Lung (tissue), 13 donors: ENCODE measurements around the gene CNPY2. TPM values are rescaled to one million over a fixed set of nuclear protein-coding genes. Genes with fewer than 3 reads are reported as not detected.

ENCODE experiments used
- ATAC-seq: fragments of 200-7000 bp; cut with Tn5 transposase; one replicate; pipeline ENCODE4 v1.9.1; 2020; ENCODE audit warnings: moderate number of reproducible peaks; ENCODE audit not compliant: insufficient read depth, low FRiP score
- DNase-seq, 3 donors: peaks; one replicate each; pipeline ENCODE4 v3.0.0-alpha.2; 2013 to 2017
- H3K27ac ChIP-seq, 2 donors: one replicate each; pipeline ENCODE4 v1.5.1; 2013; ENCODE audit warnings: mild to moderate bottlenecking in 2 of 2, moderate library complexity in 2 of 2, control low read depth in 1 of 2, inconsistent platforms in 1 of 2, low read depth in 1 of 2, low read length in 1 of 2
- H3K27me3 ChIP-seq, 3 donors: one replicate each; pipeline ENCODE4 v1.5.1; 2013; ENCODE audit warnings: low read length in 2 of 3; ENCODE audit not compliant: control insufficient read depth in 3 of 3, insufficient read depth in 3 of 3
- H3K36me3 ChIP-seq, 4 donors: one replicate each; pipeline ENCODE4 v1.5.1; 2013; ENCODE audit warnings: low read length in 4 of 4, mild to moderate bottlenecking in 1 of 4, moderate library complexity in 1 of 4; ENCODE audit not compliant: control insufficient read depth in 4 of 4, insufficient read depth in 4 of 4
- H3K4me1 ChIP-seq, 5 donors: one replicate each; pipeline ENCODE4 v1.5.1; 2013; ENCODE audit warnings: low read length in 5 of 5, mild to moderate bottlenecking in 2 of 5, moderate library complexity in 1 of 5; ENCODE audit not compliant: control insufficient read depth in 5 of 5, insufficient read depth in 5 of 5
- H3K4me3 ChIP-seq: one replicate; pipeline ENCODE4 v1.5.1; 2013; ENCODE audit warnings: mild to moderate bottlenecking, control low read depth, moderate library complexity
- H3K9ac ChIP-seq, 2 donors: one replicate each; pipeline ENCODE4 v1.5.1; 2013; ENCODE audit warnings: low read length in 2 of 2, control low read depth in 1 of 2; ENCODE audit not compliant: insufficient read depth in 1 of 2
- H3K9me3 ChIP-seq, 4 donors: one replicate each; pipeline ENCODE4 v1.5.1; 2013; ENCODE audit warnings: low read length in 3 of 4, mild to moderate bottlenecking in 1 of 4, moderate library complexity in 1 of 4; ENCODE audit not compliant: control insufficient read depth in 4 of 4, insufficient read depth in 3 of 4
- CTCF ChIP-seq: IDR thresholded peaks from 2 replicates; pipeline ENCODE4 v1.5.1; 2012; ENCODE audit warnings: mild to moderate bottlenecking; ENCODE audit errors: control extremely low read depth, extremely low read depth
- WGBS, 2 donors: extraction: QIAGEN DNeasy Blood & Tissue Kit; methylation state at CpG; one replicate each; pipeline ENCODE4 v1.1.7; 2013; 5-methylcytosine and 5-hydroxymethylcytosine counted together
- polyA plus RNA-seq, 2 donors: library from polyadenylated mRNA; stranded (reverse); fragments of 200-250 nt; gene quantifications; one replicate each; pipeline ENCODE4 v1.2.1, GENCODE V29; 2013
- small RNA-seq: library from RNA; depleted of rRNA; stranded (forward); fragments of <200 nt; gene quantifications from one replicate; pipeline ENCODE3, GENCODE V24; 2014; ENCODE audit warnings: low replicate concordance
- total RNA-seq, 2 donors: library from RNA; depleted of rRNA in 1 of 2; stranded (reverse); fragments of >200 nt in 1 of 2; gene quantifications; one replicate each; pipeline ENCODE4 v1.2.1, GENCODE V29; 2014 to 2021
- donor health status: control.
- donor health status: control.
- donor health status: Bipolar disorder and iron deficiency.
- donor health status: healthy.
- donor health status: DM: yes; HTN: yes; CAD: no.

The CNPY2 gene
- total and polyA plus RNA-seq, 4 donors: 38.8 to 153 (median 126) TPM

- no peak overlapping the region for H3K9ac ChIP-seq
- ATAC-seq (no peak), DNase-seq (no peak)
- peaks cover 0 to 20% (median 5%) of the 10 kb centered on the region in 5 donors for H3K4me1 ChIP-seq
- no peak overlapping the region for H3K27ac ChIP-seq
- no peak overlapping the region for H3K4me3 ChIP-seq
- H3K9me3 ChIP-seq: no peaks in the 10 kb centered on the region
- H3K27me3 ChIP-seq: no peaks in the 10 kb centered on the region
- no peak for TF ChIP-seq CTCF
- 90 to 92% methylated on average over 5 of the region's 5 CpGs for WGBS, 2 donors
- peaks cover 0 to 4% (median 2%) of the 10 kb centered on the region in 4 donors for H3K36me3 ChIP-seq
These were observed 54.1 kb downstream of the CNPY2 start for GRCh38 chr12:56261503-56262232.

GRCh38 chr12:56260921-56261320 is 54.9 kb downstream of the CNPY2 start:
- TF ChIP-seq CTCF: no peak
- Histone ChIP-seq H3K4me1 (peaks cover 0 to 21% (median 8%) of the 10 kb centered on the region in 5 donors), H3K9me3 (no peaks in the 10 kb centered on the region), H3K9ac (no peak overlapping the region), H3K4me3 (no peak overlapping the region), H3K27ac (no peak overlapping the region), H3K27me3 (no peaks in the 10 kb centered on the region), H3K36me3 (peaks cover 0 to 11% (median 6%) of the 10 kb centered on the region in 4 donors)
- DNase-seq (no peak), ATAC-seq (no peak)
- 93 to 94% methylated on average over 3 of the region's 3 CpGs for WGBS, 2 donors

GRCh38 chr12:56260380-56260779 is 55.4 kb downstream of the CNPY2 start:
- no peaks in the 10 kb centered on the region for H3K27me3 ChIP-seq
- peaks cover 0 to 17% (median 10%) of the 10 kb centered on the region in 4 donors for H3K36me3 ChIP-seq
- H3K4me1 ChIP-seq: peaks cover 0 to 21% (median 8%) of the 10 kb centered on the region in 5 donors
- no peak for TF ChIP-seq CTCF
- 95% methylated on average over 8 of the region's 8 CpGs for WGBS, 2 donors
- H3K27ac ChIP-seq: no peak overlapping the region
- DNase-seq (no peak), ATAC-seq (no peak)
- no peak overlapping the region for H3K9ac ChIP-seq
- no peak overlapping the region for H3K4me3 ChIP-seq
- H3K9me3 ChIP-seq: no peaks in the 10 kb centered on the region

Small RNAs within 50 kb of the gene (small RNA-seq; reads per million reads assigned to genes)
- gene RNU7-40P: not detected

Other genes starting within 250 kb of the CNPY2 start
- 100 to 1,000 TPM in 1 of 2 donors, 10 to 100 TPM in 1; 67.9 to 191 TPM for gene ERBB3, start 235.8 kb downstream of the CNPY2 start, total RNA-seq
- 10 to 100 TPM; 31.4 to 52.3 TPM for gene ERBB3, start 235.8 kb downstream of the CNPY2 start, polyA plus RNA-seq
- gene PA2G4, start 211.4 kb downstream of the CNPY2 start, total RNA-seq: 10 to 100 TPM; 80.2 to 81.3 TPM
- gene PA2G4, start 211.4 kb downstream of the CNPY2 start, polyA plus RNA-seq: 100 to 1,000 TPM in 1 of 2 donors, 10 to 100 TPM in 1; 97.6 to 137 TPM
- 1,000 to 10,000 TPM; 1,569 to 3,132 TPM for gene RPL41, start 199.4 kb downstream of the CNPY2 start, total RNA-seq
- 1,000 to 10,000 TPM; 4,690 to 5,737 TPM for gene RPL41, start 199.4 kb downstream of the CNPY2 start, polyA plus RNA-seq
- 1 to 10 TPM; 2.5 to 7.9 TPM for gene ZC3H10, start 197.7 kb downstream of the CNPY2 start, total RNA-seq
- gene ZC3H10, start 197.7 kb downstream of the CNPY2 start, polyA plus RNA-seq: 1 to 10 TPM; 3.1 to 3.5 TPM
- 100 to 1,000 TPM in 1 of 2 donors, 10 to 100 TPM in 1; 57.4 to 131 TPM for gene ESYT1, start 187.7 kb downstream of the CNPY2 start, total RNA-seq
- 10 to 100 TPM; 23.5 to 71.0 TPM for gene ESYT1, start 187.7 kb downstream of the CNPY2 start, polyA plus RNA-seq
- gene MYL6B, start 163.4 kb downstream of the CNPY2 start, total RNA-seq: 10 to 100 TPM; 39.1 to 46.1 TPM
- 10 to 100 TPM; 20.7 to 40.3 TPM for gene MYL6B, start 163.4 kb downstream of the CNPY2 start, polyA plus RNA-seq
- 1,000 to 10,000 TPM; 1,471 to 1,783 TPM for gene MYL6, start 157.6 kb downstream of the CNPY2 start, total RNA-seq
- 1,000 to 10,000 TPM; 2,612 to 3,593 TPM for gene MYL6, start 157.6 kb downstream of the CNPY2 start, polyA plus RNA-seq
- gene SMARCC2, start 126.5 kb downstream of the CNPY2 start, total RNA-seq: 10 to 100 TPM; 66.5 to 97.5 TPM
- 10 to 100 TPM; 23.9 to 29.0 TPM for gene SMARCC2, start 126.5 kb downstream of the CNPY2 start, polyA plus RNA-seq
- gene RNF41, start 94.1 kb downstream of the CNPY2 start, total RNA-seq: 10 to 100 TPM; 49.5 to 54.6 TPM
- gene RNF41, start 94.1 kb downstream of the CNPY2 start, polyA plus RNA-seq: 10 to 100 TPM; 18.1 to 40.6 TPM
- 10 to 100 TPM; 11.3 to 31.4 TPM for gene NABP2, start 91.6 kb downstream of the CNPY2 start, total RNA-seq
- gene NABP2, start 91.6 kb downstream of the CNPY2 start, polyA plus RNA-seq: 10 to 100 TPM; 22.1 to 23.8 TPM
- gene SLC39A5, start 85.9 kb downstream of the CNPY2 start, total RNA-seq: 1 to 10 TPM in 1 of 2 donors, under 1 TPM in 1; 0.71 to 1.1 TPM
- under 1 TPM; 0.13 to 0.20 TPM for gene SLC39A5, start 85.9 kb downstream of the CNPY2 start, polyA plus RNA-seq
- gene ANKRD52, start 57.6 kb downstream of the CNPY2 start, total RNA-seq: 10 to 100 TPM; 25.9 to 38.1 TPM
- gene ANKRD52, start 57.6 kb downstream of the CNPY2 start, polyA plus RNA-seq: 1 to 10 TPM; 9.2 to 9.9 TPM
- 10 to 100 TPM in 1 of 2 donors, 1 to 10 TPM in 1; 8.3 to 16.5 TPM for gene COQ10A, start 49.0 kb downstream of the CNPY2 start, total RNA-seq
- 10 to 100 TPM in 1 of 2 donors, 1 to 10 TPM in 1; 5.8 to 18.1 TPM for gene COQ10A, start 49.0 kb downstream of the CNPY2 start, polyA plus RNA-seq
- gene CS, start 15.7 kb downstream of the CNPY2 start, total RNA-seq: 100 to 1,000 TPM; 101 to 204 TPM
- 10 to 100 TPM; 43.1 to 87.9 TPM for gene CS, start 15.7 kb downstream of the CNPY2 start, polyA plus RNA-seq
- 10 to 100 TPM; 61.4 to 68.2 TPM for gene PAN2, start 18.0 kb upstream of the CNPY2 start, total RNA-seq
- 10 to 100 TPM; 22.4 to 43.0 TPM for gene PAN2, start 18.0 kb upstream of the CNPY2 start, polyA plus RNA-seq
- under 1 TPM; 0.34 to 0.77 TPM for gene IL23A, start 22.9 kb upstream of the CNPY2 start, total RNA-seq
- 1 to 10 TPM in 1 of 2 donors, under 1 TPM in 1; 0.43 to 4.0 TPM for gene IL23A, start 22.9 kb upstream of the CNPY2 start, polyA plus RNA-seq
- gene STAT2, start 44.1 kb upstream of the CNPY2 start, total RNA-seq: 100 to 1,000 TPM; 139 to 218 TPM
- 10 to 100 TPM; 64.8 to 67.2 TPM for gene STAT2, start 44.1 kb upstream of the CNPY2 start, polyA plus RNA-seq
- under 1 TPM in 1 of 2 donors, not detected in 1; 0.12 TPM for gene APOF, start 46.9 kb upstream of the CNPY2 start, total RNA-seq
- not detected for gene APOF, start 46.9 kb upstream of the CNPY2 start, polyA plus RNA-seq
- 10 to 100 TPM in 1 of 2 donors, 1 to 10 TPM in 1; 9.9 to 11.2 TPM for gene TIMELESS, start 133.4 kb upstream of the CNPY2 start, total RNA-seq
- gene TIMELESS, start 133.4 kb upstream of the CNPY2 start, polyA plus RNA-seq: 1 to 10 TPM; 7.3 to 8.1 TPM
- not detected for gene MIP, start 138.7 kb upstream of the CNPY2 start, total RNA-seq
- under 1 TPM; 0.06 to 0.08 TPM for gene MIP, start 138.7 kb upstream of the CNPY2 start, polyA plus RNA-seq
- gene SPRYD4, start 152.6 kb upstream of the CNPY2 start, total RNA-seq: 1 to 10 TPM; 2.5 to 3.4 TPM
- gene SPRYD4, start 152.6 kb upstream of the CNPY2 start, polyA plus RNA-seq: 1 to 10 TPM; 2.0 to 2.2 TPM
- gene GLS2, start 172.2 kb upstream of the CNPY2 start, total RNA-seq: 1 to 10 TPM; 2.6 to 4.8 TPM
- 1 to 10 TPM; 1.1 to 4.5 TPM for gene GLS2, start 172.2 kb upstream of the CNPY2 start, polyA plus RNA-seq
- 10 to 100 TPM; 56.3 to 71.0 TPM for gene RBMS2, start 205.8 kb upstream of the CNPY2 start, total RNA-seq
- 10 to 100 TPM; 16.3 to 29.1 TPM for gene RBMS2, start 205.8 kb upstream of the CNPY2 start, polyA plus RNA-seq